ENCODE measurements around the gene ARHGAP29. TPM values are rescaled to one million over a fixed set of nuclear protein-coding genes. Genes with fewer than 3 reads are reported as not detected.
A peak's percentile ranks its signal among the peaks of the same experiment; 100 is the strongest.
"Not testable (repeated sequence)": the region's sequence is repeated elsewhere in the genome, so short reads cannot be mapped to it uniquely, and the experiment has no call there.

Gene ARHGAP29
- total and polyA plus RNA-seq, 8 donors: 42.3 to 66.8 (median 62.1) TPM

DNA sequence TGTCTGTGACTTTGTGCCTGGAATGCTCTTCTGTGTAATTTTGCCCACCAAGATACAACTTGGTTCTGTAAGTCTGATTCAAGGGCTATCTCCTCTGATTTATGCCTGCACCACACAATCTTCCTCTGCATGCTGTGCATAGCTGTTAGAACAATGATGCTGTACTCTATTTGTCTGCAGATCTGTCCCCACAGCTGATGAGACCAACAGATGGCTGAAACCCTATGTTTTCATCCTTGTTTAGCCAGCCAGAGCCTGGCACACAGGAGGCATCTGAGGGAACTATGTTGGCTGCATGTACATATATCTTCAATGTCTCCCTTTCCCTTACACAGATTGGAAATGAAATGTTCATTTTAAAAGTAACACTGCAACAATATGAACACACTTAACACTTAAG, 58.5 kb downstream of the ARHGAP29 start:
- Histone ChIP-seq H3K36me3 (peaks cover 0 to 42% of the 10 kb centered on the region in 2 donors), H3K27me3 (no peaks in the 10 kb centered on the region), H3K27ac (no peak overlapping the region), H3K4me3 (no peak overlapping the region), H3K4me1 (no peaks in the 10 kb centered on the region), H3K9me3 (no peaks in the 10 kb centered on the region)
- no peak for DNase-seq
- TF ChIP-seq CTCF (IDR thresholded peaks at IDR 0.05): no peak
- no peak for ATAC-seq
- intact Hi-C loops (cut with DNase I): no loop called here

DNA sequence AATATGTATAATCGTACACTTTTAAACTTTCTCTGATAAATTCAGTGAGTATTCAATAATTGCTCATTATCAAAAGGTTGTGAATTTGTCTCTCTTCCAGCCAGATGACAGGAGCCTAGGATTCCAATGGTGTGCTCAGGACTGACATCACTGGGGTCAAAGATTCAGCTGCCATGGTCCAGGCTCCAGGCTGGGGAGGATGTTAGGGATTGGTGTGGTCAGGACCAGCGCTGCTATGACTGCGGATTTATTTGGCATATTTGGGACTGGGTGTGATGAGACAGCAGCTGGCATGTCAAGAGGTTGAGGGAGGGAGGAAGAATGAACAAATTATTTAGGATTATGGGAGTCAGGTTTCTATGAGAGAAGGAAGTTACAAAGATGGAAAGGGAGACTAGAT, 68.3 kb downstream of the ARHGAP29 start:
- Histone ChIP-seq H3K4me1 (no peaks in the 10 kb centered on the region), H3K27me3 (no peaks in the 10 kb centered on the region), H3K9me3 (peaks cover 0 to 8% of the 10 kb centered on the region in 2 donors), H3K36me3 (peaks cover 0 to 12% of the 10 kb centered on the region in 2 donors), H3K27ac (no peak overlapping the region), H3K4me3 (no peak overlapping the region)
- no peak for TF ChIP-seq CTCF (IDR thresholded peaks at IDR 0.05)
- ATAC-seq (no peak), DNase-seq (no peak)
- intact Hi-C loops (cut with DNase I): no loop called here

- H3K4me1 ChIP-seq: no peaks in the 10 kb centered on the region
- no peaks in the 10 kb centered on the region for H3K36me3 ChIP-seq
- TF ChIP-seq CTCF (IDR thresholded peaks at IDR 0.05): no peak
- no peaks in the 10 kb centered on the region for H3K27me3 ChIP-seq
- no peak overlapping the region for H3K4me3 ChIP-seq
- DNase-seq: no peak
- H3K9me3 ChIP-seq: peaks cover 0 to 8% of the 10 kb centered on the region in 2 donors
- ATAC-seq: no peak
- H3K27ac ChIP-seq: no peak overlapping the region
- intact Hi-C loops (cut with DNase I): no loop called here
Measured at GRCh38 chr1:94165843-94166242, 71.5 kb downstream of the ARHGAP29 start.

DNA sequence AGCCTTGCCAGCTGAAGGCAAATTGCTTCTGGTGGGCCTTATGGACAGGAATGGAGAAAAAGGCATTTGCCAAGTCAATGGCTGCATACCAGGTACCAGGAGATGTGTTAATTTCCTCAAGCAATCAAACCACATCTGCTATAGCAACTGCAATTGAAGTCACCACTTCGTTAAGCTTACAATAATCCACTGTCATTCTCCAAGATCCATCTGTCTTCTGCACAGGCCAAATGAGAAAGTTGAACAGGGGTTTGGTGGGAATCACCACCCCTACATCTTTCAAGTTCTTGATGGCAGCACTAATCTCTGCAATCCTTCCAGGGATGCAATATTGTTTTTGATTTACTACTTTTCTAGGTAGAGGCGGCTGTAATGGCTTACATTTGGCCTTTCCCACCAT, 72.5 kb downstream of the ARHGAP29 start:
- intact Hi-C loops (cut with DNase I); H3K4me1 ChIP-seq; H3K9me3 ChIP-seq; ATAC-seq; H3K4me3 ChIP-seq; H3K36me3 ChIP-seq; H3K27ac ChIP-seq; H3K27me3 ChIP-seq; DNase-seq: not testable (repeated sequence)

GRCh38 chr1:94164121-94164520, 73.3 kb downstream of the ARHGAP29 start:
- H3K9me3 ChIP-seq; H3K27ac ChIP-seq; H3K36me3 ChIP-seq; H3K4me3 ChIP-seq; H3K27me3 ChIP-seq; ATAC-seq; DNase-seq; H3K4me1 ChIP-seq; intact Hi-C loops (cut with DNase I): not testable (repeated sequence)

DNA sequence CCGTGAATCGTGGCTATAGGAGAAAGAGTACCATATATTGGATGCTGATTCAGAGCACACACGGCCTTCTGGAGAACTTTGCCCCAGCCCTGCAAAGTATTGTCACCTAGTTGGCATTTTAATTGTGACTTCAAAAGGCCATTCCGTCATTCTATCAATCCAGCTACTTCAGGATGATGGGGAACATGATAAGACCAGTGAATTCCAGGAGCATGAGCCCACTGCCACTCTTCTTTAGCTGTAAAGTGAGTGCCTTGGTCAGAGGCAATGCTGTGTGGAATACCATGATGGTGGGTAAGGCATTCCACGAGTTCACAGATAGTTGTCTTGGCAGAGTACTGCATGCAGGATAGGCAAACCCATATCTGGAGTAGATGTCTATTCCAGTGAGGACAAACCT, 74.1 kb downstream of the ARHGAP29 start:
- H3K4me3 ChIP-seq; intact Hi-C loops (cut with DNase I); H3K27me3 ChIP-seq; H3K36me3 ChIP-seq; DNase-seq; H3K27ac ChIP-seq; ATAC-seq; H3K9me3 ChIP-seq; H3K4me1 ChIP-seq: not testable (repeated sequence)

DNA sequence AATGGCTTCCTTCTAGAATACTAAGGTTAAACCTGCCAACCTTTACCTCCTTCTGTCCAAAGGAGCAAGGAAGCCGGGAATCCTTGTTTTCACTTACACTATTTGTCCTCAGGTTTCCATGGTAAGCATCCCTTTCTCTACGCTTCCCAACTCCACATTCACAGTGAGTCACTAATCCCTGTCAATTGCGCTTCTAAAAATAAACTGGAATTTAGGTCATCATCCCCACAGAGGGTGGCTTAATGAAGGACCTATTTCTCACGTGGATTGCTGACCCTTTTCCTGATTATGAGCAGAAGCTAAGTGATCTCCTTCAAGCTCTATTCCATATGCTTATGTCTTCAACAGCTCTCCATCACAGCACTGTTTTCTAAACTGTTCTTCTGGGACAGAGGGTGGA, 76.6 kb downstream of the ARHGAP29 start:
- H3K36me3 ChIP-seq: no peaks in the 10 kb centered on the region
- peak; percentile 12 for ATAC-seq
- no peak for DNase-seq
- no peaks in the 10 kb centered on the region for H3K4me1 ChIP-seq
- H3K27ac ChIP-seq: no peak overlapping the region
- peaks cover 0 to 4% of the 10 kb centered on the region in 2 donors for H3K9me3 ChIP-seq
- intact Hi-C loops (cut with DNase I): no loop called here
- H3K27me3 ChIP-seq: no peaks in the 10 kb centered on the region
- TF ChIP-seq CTCF (IDR thresholded peaks at IDR 0.05): no peak
- no peak overlapping the region for H3K4me3 ChIP-seq

All from left lung (tissue), 10 donors.